SH-SY5Y (cell line): ENCODE results near the gene GOLM1.

Experiments
- GATA2 ChIP-seq: IDR thresholded peaks from 2 replicates; pipeline ENCODE4 v1.6.1; 2011; ENCODE audit warnings: mild to moderate bottlenecking, low read depth, low read length
- GATA3 ChIP-seq: IDR thresholded peaks from 2 replicates; pipeline ENCODE4 v1.6.1; 2011; ENCODE audit warnings: low read depth, mild to moderate bottlenecking, low read length, moderate library complexity

DNA sequence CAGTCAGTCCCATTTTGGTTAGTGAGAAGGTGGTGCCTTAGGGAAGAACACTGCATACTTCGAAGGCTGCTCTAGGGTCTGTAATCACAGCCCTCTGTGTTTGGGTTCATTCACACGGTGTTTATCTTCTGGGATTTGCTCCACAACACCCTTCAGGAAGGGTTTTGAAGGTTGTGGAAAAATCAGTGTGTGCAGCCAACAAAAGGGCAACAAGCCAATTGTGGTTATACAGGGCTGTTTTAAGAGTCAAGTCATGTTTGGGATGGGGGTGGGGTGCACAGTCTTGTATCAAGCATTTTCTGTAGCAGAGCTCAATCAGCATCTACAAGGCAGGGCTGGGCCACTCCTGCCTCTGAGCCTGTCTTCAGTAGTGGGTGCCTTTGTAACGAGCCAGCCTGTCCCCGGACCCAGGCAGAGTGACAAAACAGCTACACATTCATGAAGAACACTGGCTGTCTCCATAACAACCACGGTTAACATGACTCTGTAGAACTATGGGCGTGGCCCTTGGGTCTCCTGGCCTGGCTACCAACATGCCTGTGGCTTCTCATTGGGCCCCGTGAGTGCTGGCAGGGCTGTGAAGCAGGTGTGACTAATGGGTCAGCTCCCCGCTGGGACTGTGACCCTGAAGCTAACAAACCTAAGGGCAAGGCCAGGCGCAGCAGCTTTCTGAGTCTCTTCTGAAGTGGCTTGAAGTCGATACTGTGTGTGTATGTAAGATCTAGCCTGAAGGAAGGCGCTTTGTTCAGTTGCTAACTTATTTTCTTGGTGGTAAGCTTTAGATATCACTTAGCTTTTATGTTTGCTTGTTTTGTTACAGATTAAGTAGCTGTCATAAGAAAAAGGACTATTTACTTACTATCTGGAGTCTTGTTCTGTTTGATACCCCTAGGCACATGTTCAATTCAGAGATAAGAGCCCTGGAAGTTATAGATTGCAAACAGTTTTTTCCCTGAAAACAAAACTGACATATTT lies 27.9 kb upstream of the GOLM1 start:
- TF ChIP-seq GATA2 (no peak), GATA3 (no peak)
